SK-N-SH (cell line): Measurements from ENCODE around the gene TRAPPC6A. TPM values are rescaled to one million over a fixed set of nuclear protein-coding genes. Genes with fewer than 3 reads are reported as not detected.

Source experiments
- CTCF ChIA-PET: fragments of 300-600, 350-600 bp; formaldehyde crosslinking; extraction: SDS; loops from one replicate; lab custom pipeline; 2021; lab: Yijun Ruan, JAX
- POLR2A ChIA-PET: fragments of 350-600 bp; sonication (Branson Sonifier 250); formaldehyde crosslinking; extraction: SDS; loops from one replicate; lab custom pipeline; 2020; ENCODE audit warnings: antibody characterized with exemption, inconsistent platforms; lab: Yijun Ruan, JAX
- DNase-seq: peaks from one replicate; pipeline ENCODE4 v3.0.0; 2012
- H2AFZ ChIP-seq: fragments of 200-600 bp; sonication (generic); 2 replicates; pipeline ENCODE4 v1.8.1; 2016; ENCODE audit warnings: antibody characterized with exemption, mild to moderate bottlenecking, low read depth
- H3F3A ChIP-seq: fragments of 200-600 bp; sonication (generic); replicated peaks from 2 replicates; pipeline ENCODE3; 2016; ENCODE audit warnings: antibody characterized with exemption, mild to moderate bottlenecking; ENCODE audit not compliant: insufficient read depth
- H3K27ac ChIP-seq, 2 experiments: fragments of 200-500 bp in 1 of 2; fragments of 200-600 bp in 1 of 2; sonication (Bioruptor generic) in 1 of 2; sonication (generic), shearing (Covaris generic) in 1 of 2; 2 replicates each; pipeline versions ENCODE4 v1.5.1 to v1.6.1; 2014 to 2016; ENCODE audit warnings: low read depth in 2 of 2, inconsistent platforms in 1 of 2, low read length in 1 of 2, mild to moderate bottlenecking in 1 of 2, mixed read lengths in 1 of 2
- H3K27me3 ChIP-seq: fragments of 200-600 bp; sonication (generic), shearing (Covaris generic); 2 replicates; pipeline ENCODE4 v1.6.1; 2016; ENCODE audit warnings: mixed run types; ENCODE audit not compliant: insufficient read depth
- H3K36me3 ChIP-seq, 2 experiments: fragments of 200-500 bp in 1 of 2; fragments of 200-600 bp in 1 of 2; sonication (Bioruptor generic) in 1 of 2; sonication (generic) in 1 of 2; replicated peaks in 1 of 2; 2 replicates each; pipeline versions ENCODE3 to v1.5.1; 2014 to 2016; ENCODE audit warnings: low read length in 1 of 2, mild to moderate bottlenecking in 1 of 2; ENCODE audit not compliant: insufficient read depth in 2 of 2, control insufficient read depth in 1 of 2
- H3K4me1 ChIP-seq, 2 experiments: fragments of 200-500 bp in 1 of 2; fragments of 200-600 bp in 1 of 2; sonication (Bioruptor generic) in 1 of 2; sonication (generic), shearing (Covaris generic) in 1 of 2; 2 replicates each; pipeline versions ENCODE4 v1.5.1 to v1.6.1; 2014 to 2016; ENCODE audit warnings: low read depth in 1 of 2, low read length in 1 of 2, mixed run types in 1 of 2; ENCODE audit not compliant: insufficient read depth in 2 of 2, control insufficient read depth in 1 of 2
- H3K4me2 ChIP-seq: fragments of 200-600 bp; sonication (generic), shearing (Covaris generic); 2 replicates; pipeline ENCODE4 v1.6.1; 2017; ENCODE audit warnings: mixed run types
- H3K4me3 ChIP-seq, 2 experiments: fragments of 200-500 bp in 1 of 2; fragments of 200-600 bp in 1 of 2; sonication (Bioruptor generic) in 1 of 2; sonication (generic), shearing (Covaris generic) in 1 of 2; 2 replicates each; pipeline versions ENCODE4 v1.5.1 to v1.8.1; 2014 to 2016; ENCODE audit warnings: low read depth in 2 of 2, inconsistent platforms in 1 of 2, low read length in 1 of 2, mild to moderate bottlenecking in 1 of 2, mixed read lengths in 1 of 2, moderate library complexity in 1 of 2
- H3K79me2 ChIP-seq: fragments of 200-600 bp; sonication (generic); 2 replicates; pipeline ENCODE4 v1.8.1; 2017; ENCODE audit warnings: mild to moderate bottlenecking; ENCODE audit not compliant: insufficient read depth
- H3K9ac ChIP-seq: fragments of 200-600 bp; sonication (generic); 2 replicates; pipeline ENCODE4 v1.6.1; 2017; ENCODE audit warnings: mixed run types
- H3K9me2 ChIP-seq: fragments of 200-600 bp; sonication (generic); 2 replicates; pipeline ENCODE4 v1.6.1; 2017; ENCODE audit warnings: mixed run types
- H3K9me3 ChIP-seq: fragments of 200-600 bp; sonication (generic); 2 replicates; pipeline ENCODE4 v1.6.1; 2017; ENCODE audit warnings: mixed run types, mild to moderate bottlenecking, moderate library complexity
- H4K20me1 ChIP-seq: fragments of 200-600 bp; sonication (generic); 2 replicates; pipeline ENCODE4 v1.6.1; 2017; ENCODE audit warnings: mild to moderate bottlenecking, mixed run types; ENCODE audit not compliant: insufficient read depth
- GABPA ChIP-seq: IDR thresholded peaks from 2 replicates; pipeline ENCODE4 v1.4.0; 2012; ENCODE audit warnings: low read depth, mild to moderate bottlenecking
- GATA2 ChIP-seq: sonication (generic); formaldehyde crosslinking; IDR thresholded peaks from 2 replicates; pipeline ENCODE4 v1.5.0; 2020; ENCODE audit warnings: mild to moderate bottlenecking, missing genetic modification reagents
- JUND ChIP-seq: IDR thresholded peaks from 2 replicates; pipeline ENCODE4 v1.4.0; 2012
- RAD21 ChIP-seq: IDR thresholded peaks from 2 replicates; pipeline ENCODE4 v1.6.1; 2012; ENCODE audit warnings: mild to moderate bottlenecking, low read length
- RXRA ChIP-seq: IDR thresholded peaks from 2 replicates; pipeline ENCODE4 v1.4.0; 2012; ENCODE audit warnings: low read depth, mild to moderate bottlenecking, borderline replicate concordance
- TAF1 ChIP-seq: IDR thresholded peaks from 2 replicates; pipeline ENCODE4 v1.6.1; 2012; ENCODE audit warnings: low read depth, mild to moderate bottlenecking, low read length, moderate library complexity, borderline replicate concordance
- TEAD4 ChIP-seq: IDR thresholded peaks from 2 replicates; pipeline ENCODE4 v1.4.0; 2012; ENCODE audit warnings: mild to moderate bottlenecking, borderline replicate concordance; ENCODE audit not compliant: insufficient read depth
- WGBS: methylation state at CpG from one replicate; pipeline ENCODE4 v1.1.6; 2017; ENCODE audit warnings: low lambda C conversion rate; 5-methylcytosine and 5-hydroxymethylcytosine counted together
- polyA plus RNA-seq, 3 experiments: library from polyadenylated mRNA; depleted of rRNA; stranded (reverse); fragments of >200 nt; gene quantifications; 2 replicates each; pipeline ENCODE4 v1.2.3, GENCODE V29; 2012
- TF ChIP-seq, protein P1 (sequence below): fragments of 150-350 bp; IDR thresholded peaks from 2 replicates; pipeline ENCODE4 v1.6.1; 2017; ENCODE audit warnings: antibody characterized with exemption, low read length, low read depth, borderline replicate concordance
- TF ChIP-seq, protein P2 (sequence below): fragments of 200-600 bp; sonication (generic); IDR thresholded peaks from 2 replicates; pipeline ENCODE4 v1.6.1; 2017; ENCODE audit warnings: antibody characterized with exemption, mild to moderate bottlenecking, moderate library complexity
- TF ChIP-seq, protein P3 (sequence below): IDR thresholded peaks from 2 replicates; pipeline ENCODE4; 2012
- TF ChIP-seq, protein P4 (sequence below): IDR thresholded peaks from 2 replicates; pipeline ENCODE4 v1.4.0; 2012; ENCODE audit warnings: low read depth

Gene TRAPPC6A
- polyA plus RNA-seq, 1 of the 3 experiments (the other 2 are of a cell fraction) = 59.0 TPM

DNA sequence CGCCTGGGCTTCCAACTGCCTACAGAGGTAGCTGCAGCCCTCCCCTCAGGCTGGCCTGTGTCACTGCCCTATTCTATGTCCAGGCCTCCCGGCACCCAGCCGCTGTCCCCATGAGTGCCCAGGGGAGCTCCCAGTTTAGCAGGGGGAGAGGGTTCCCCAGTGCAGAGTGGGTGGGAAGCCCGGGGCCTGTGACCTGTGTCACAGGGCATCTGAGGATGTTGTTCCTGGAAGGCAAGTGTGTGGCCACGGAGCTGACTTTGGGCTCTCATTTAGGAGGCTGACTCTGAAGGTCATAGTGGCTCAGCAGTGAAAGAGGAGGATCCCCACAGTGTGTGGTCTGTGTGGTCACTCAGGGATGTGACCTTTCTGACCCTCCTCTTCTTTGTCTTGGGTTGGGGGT, 59.9 kb downstream of the TRAPPC6A start:
- Histone ChIP-seq H3K9me2 (no peaks in the 10 kb centered on the region), H3K27me3 (no peaks in the 10 kb centered on the region), H3K79me2 (peaks cover 85% of the 10 kb centered on the region), H3K9ac (no peak overlapping the region), H3K4me1 (peaks cover 0 to 15% of the 10 kb centered on the region in 2 experiments; a peak in 1 of 4 replicates), H3K4me3 (no peak overlapping the region), H3K36me3 (no peaks in the 10 kb centered on the region), H4K20me1 (peaks cover 95% of the 10 kb centered on the region), H3F3A (no peaks in the 10 kb centered on the region), H2AFZ (no peak overlapping the region), H3K27ac (no peak overlapping the region), H3K9me3 (no peaks in the 10 kb centered on the region), H3K4me2 (no peak overlapping the region)
- no peak for TF ChIP-seq TEAD4
- WGBS = no CpG with 5 or more reads among the region's 5 CpGs
- DNase-seq = no peak
- ChIA-PET CTCF (no interaction called here), POLR2A (no interaction called here)

DNA sequence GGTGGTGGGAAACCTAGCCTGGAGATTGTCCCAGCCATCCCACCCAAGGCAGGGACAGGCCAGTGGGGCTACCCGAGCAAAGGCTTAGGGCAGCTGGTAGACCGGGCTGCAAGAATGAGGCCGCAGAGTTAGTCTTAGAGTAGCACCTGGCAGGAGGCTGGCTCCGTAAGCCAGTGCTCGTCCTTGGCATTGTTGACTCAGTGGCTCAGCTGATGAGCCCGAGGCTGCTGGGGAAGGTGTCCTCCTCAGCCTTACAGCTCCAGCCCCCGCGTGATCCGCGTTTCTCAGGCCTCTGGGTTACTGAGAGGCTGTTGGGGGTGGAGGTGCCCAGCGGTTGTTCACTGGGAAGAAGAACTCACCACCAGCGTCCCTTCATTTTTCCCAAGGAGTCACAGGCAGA, 60.4 kb downstream of the TRAPPC6A start:
- no peak for DNase-seq
- Histone ChIP-seq H4K20me1 (peaks cover 96% of the 10 kb centered on the region), H3K9me3 (no peaks in the 10 kb centered on the region), H3K27ac (no peak overlapping the region), H3K4me1 (peaks cover 0 to 11% of the 10 kb centered on the region in 2 experiments; a peak in 1 of 4 replicates), H3K79me2 (peaks cover 87% of the 10 kb centered on the region), H3K27me3 (no peaks in the 10 kb centered on the region), H3F3A (no peaks in the 10 kb centered on the region), H3K4me2 (no peak overlapping the region), H3K4me3 (no peak overlapping the region), H3K36me3 (no peaks in the 10 kb centered on the region), H2AFZ (no peak overlapping the region), H3K9ac (no peak overlapping the region), H3K9me2 (no peaks in the 10 kb centered on the region)
- POLR2A ChIA-PET = no interaction called here
- no peak for TF ChIP-seq GABPA
- CTCF ChIA-PET = no interaction called here
- 88% methylated on average over 4 of the region's 12 CpGs for WGBS

DNA sequence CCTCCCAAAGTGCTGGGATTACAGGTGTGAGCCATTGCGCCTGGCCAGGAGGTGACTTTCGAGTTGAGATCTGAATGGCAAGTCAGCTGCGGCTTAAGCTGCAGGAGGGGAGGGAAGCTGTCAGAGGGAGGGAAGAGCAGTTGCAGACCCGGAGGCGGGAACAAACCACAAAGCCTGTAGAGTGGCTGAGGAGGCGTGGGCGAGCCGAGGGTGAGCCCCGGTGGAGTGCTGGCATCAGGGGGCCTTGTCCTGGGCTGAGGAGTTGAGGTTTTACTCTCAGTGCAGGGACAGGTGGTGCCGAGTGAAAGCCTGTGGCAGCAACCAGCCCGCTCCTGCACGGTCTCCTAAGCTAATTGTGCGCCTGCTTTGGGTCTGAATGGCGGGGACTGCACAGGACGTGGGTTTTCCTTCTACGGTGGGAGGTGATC, 60.9 kb downstream of the TRAPPC6A start:
- ChIA-PET CTCF (no interaction called here), POLR2A (no interaction called here)
- Histone ChIP-seq H3K4me3 (no peak overlapping the region), H3K27me3 (no peaks in the 10 kb centered on the region), H3K36me3 (no peaks in the 10 kb centered on the region), H4K20me1 (peaks cover 96% of the 10 kb centered on the region), H3K4me1 (peaks cover 0 to 7% of the 10 kb centered on the region in 2 experiments; a peak in 1 of 4 replicates), H3K4me2 (no peak overlapping the region), H3K9me2 (no peaks in the 10 kb centered on the region), H3K9me3 (no peaks in the 10 kb centered on the region), H3K79me2 (peaks cover 89% of the 10 kb centered on the region), H2AFZ (no peak overlapping the region), H3K27ac (no peak overlapping the region), H3K9ac (no peak overlapping the region), H3F3A (no peaks in the 10 kb centered on the region)
- no peak for DNase-seq
- 88% methylated on average over 16 of the region's 16 CpGs for WGBS
- TF ChIP-seq JUND (no peak), RXRA (no peak), RAD21 (no peak), GATA2 (CRISPR knock-in tag) (no peak), TAF1 (no peak)
- TF ChIP-seq, protein P1, sequence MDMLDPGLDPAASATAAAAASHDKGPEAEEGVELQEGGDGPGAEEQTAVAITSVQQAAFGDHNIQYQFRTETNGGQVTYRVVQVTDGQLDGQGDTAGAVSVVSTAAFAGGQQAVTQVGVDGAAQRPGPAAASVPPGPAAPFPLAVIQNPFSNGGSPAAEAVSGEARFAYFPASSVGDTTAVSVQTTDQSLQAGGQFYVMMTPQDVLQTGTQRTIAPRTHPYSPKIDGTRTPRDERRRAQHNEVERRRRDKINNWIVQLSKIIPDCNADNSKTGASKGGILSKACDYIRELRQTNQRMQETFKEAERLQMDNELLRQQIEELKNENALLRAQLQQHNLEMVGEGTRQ = no peak
- TF ChIP-seq, protein P2, sequence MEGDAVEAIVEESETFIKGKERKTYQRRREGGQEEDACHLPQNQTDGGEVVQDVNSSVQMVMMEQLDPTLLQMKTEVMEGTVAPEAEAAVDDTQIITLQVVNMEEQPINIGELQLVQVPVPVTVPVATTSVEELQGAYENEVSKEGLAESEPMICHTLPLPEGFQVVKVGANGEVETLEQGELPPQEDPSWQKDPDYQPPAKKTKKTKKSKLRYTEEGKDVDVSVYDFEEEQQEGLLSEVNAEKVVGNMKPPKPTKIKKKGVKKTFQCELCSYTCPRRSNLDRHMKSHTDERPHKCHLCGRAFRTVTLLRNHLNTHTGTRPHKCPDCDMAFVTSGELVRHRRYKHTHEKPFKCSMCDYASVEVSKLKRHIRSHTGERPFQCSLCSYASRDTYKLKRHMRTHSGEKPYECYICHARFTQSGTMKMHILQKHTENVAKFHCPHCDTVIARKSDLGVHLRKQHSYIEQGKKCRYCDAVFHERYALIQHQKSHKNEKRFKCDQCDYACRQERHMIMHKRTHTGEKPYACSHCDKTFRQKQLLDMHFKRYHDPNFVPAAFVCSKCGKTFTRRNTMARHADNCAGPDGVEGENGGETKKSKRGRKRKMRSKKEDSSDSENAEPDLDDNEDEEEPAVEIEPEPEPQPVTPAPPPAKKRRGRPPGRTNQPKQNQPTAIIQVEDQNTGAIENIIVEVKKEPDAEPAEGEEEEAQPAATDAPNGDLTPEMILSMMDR = no peak
- TF ChIP-seq, protein P3, sequence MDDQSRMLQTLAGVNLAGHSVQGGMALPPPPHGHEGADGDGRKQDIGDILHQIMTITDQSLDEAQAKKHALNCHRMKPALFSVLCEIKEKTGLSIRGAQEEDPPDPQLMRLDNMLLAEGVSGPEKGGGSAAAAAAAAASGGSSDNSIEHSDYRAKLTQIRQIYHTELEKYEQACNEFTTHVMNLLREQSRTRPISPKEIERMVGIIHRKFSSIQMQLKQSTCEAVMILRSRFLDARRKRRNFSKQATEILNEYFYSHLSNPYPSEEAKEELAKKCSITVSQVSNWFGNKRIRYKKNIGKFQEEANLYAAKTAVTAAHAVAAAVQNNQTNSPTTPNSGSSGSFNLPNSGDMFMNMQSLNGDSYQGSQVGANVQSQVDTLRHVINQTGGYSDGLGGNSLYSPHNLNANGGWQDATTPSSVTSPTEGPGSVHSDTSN = no peak
- TF ChIP-seq, protein P4, sequence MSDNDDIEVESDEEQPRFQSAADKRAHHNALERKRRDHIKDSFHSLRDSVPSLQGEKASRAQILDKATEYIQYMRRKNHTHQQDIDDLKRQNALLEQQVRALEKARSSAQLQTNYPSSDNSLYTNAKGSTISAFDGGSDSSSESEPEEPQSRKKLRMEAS = no peak
